ENCODE data around the gene SRD5A3.
"Not testable (repeated sequence)": the region's sequence is repeated elsewhere in the genome, so short reads cannot be mapped to it uniquely, and the experiment has no call there.

SRD5A3 gene

GRCh38 chr4:55340266-55340665 is 5.8 kb upstream of the SRD5A3 start:
- H3K4me3 ChIP-seq (ENCODE audit: low read length), result no peak overlapping the region
- no peak for DNase-seq (ENCODE audit: low read depth, low spot score)

DNA sequence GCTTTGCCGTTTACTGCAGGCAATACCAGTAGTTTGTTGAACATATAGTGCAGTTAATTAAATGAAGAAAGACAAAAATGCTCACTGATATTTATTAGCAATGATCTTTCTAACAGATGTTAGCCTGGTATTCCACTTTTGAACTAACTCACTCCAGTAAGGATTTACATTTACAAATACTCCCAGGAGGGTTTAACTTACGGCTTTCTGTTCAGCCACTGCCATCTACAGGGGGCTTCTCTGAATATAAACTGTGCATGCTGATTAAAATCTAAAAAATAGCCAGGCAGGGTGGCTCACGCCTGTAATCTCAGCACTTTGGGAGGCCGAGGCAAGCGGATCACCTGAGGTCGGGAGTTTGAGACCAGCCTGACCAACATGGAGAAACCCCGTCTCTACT is 2.2 kb upstream of the SRD5A3 start:
- H3K4me3 ChIP-seq (ENCODE audit: low read length), result no peak overlapping the region
- DNase-seq (ENCODE audit: low read depth, low spot score), result no peak

GRCh38 chr4:55345054-55345453 is 988 bp upstream of the SRD5A3 start:
- no peak overlapping the region for H3K4me3 ChIP-seq (ENCODE audit: low read length)
- DNase-seq (ENCODE audit: low read depth, low spot score), result no peak

- peak overlapping the region; percentile 85 for H3K4me3 ChIP-seq (ENCODE audit: low read length)
- DNase-seq (ENCODE audit: low read depth, low spot score), result no peak
These were observed 811 bp downstream of the SRD5A3 start for GRCh38 chr4:55346851-55347255.

DNA sequence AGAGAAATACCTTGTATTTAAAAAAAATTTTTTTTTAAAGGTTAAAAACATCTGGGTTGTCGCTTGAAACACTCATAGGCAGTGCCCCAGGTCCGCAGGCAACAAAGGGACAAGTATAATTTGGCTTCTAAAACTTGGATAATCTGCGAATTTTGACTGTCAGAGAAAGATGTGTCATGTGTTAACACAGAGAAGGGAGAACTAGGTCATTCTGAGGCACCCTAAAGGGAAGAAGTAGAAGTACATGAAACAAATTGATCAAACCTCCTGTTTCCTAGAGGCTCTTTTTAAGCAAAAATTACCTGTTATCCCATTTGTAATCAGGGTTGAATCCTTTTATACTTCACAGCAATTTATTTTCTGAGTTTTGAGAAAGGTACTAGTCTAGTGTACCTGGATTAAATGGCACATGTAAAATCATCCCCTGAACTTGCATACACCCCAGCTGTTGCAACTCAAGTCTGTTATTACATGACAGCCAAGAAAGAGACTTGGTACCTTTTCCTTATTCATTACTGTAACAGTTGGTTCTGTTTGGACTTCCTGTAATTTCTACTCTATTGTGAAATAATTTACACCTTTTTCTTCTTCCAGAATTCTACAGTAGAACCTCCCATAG is 1.7 kb downstream of the SRD5A3 start:
- peak overlapping the region; percentile 85 for H3K4me3 ChIP-seq (ENCODE audit: low read length)
- DNase-seq (ENCODE audit: low read depth, low spot score), result peak; percentile 38

- no peak overlapping the region for H3K4me3 ChIP-seq (ENCODE audit: low read length)
- DNase-seq (ENCODE audit: low read depth, low spot score), result no peak
These were observed 2.4 kb downstream of the SRD5A3 start for GRCh38 chr4:55348466-55348865.

- not testable (repeated sequence) for H3K4me3 ChIP-seq (ENCODE audit: low read length); DNase-seq (ENCODE audit: low read depth, low spot score)
These were observed 4.8 kb downstream of the SRD5A3 start for GRCh38 chr4:55350870-55351269.

DNA sequence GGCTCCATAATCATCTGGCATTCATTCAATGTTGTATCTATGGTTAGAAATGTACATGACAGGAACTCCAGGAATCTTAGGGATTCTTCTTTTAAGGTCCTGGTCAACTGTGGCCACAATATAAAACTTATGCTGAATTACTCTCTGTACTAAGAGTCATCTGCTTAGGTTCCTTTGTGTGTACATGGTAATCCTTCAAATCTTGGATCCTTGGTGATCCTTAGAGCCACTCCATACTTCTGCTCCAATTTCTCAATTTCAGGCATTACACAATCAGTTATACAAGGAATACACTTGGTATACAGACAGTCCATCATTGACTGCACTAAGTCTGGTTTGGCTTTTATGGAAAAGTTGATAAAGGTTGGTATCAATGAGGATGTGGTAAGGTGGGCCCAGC is 5.8 kb downstream of the SRD5A3 start:
- no peak for DNase-seq (ENCODE audit: low read depth, low spot score)
- no peak overlapping the region for H3K4me3 ChIP-seq (ENCODE audit: low read length)

DNA sequence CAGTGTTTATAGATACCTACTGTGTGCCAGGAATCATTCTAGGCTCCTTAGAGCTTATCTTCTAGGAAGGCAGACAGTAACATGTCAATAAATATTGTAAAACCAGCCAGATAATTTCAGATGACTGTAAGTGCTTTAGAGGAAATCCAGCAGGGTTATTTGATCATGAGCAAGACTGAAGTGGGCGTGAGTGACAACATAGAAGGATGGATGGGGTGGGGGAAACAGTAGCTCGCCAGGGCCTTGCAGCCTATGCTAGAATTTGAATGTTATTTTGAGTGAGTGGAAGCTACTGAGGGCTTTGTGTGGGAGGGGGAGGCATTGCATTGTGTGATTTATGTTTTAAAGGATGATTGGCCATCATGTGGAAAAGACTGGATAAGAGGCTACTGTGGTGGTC is 6.7 kb downstream of the SRD5A3 start:
- DNase-seq (ENCODE audit: low read depth, low spot score), result no peak
- no peak overlapping the region for H3K4me3 ChIP-seq (ENCODE audit: low read length)

DNA sequence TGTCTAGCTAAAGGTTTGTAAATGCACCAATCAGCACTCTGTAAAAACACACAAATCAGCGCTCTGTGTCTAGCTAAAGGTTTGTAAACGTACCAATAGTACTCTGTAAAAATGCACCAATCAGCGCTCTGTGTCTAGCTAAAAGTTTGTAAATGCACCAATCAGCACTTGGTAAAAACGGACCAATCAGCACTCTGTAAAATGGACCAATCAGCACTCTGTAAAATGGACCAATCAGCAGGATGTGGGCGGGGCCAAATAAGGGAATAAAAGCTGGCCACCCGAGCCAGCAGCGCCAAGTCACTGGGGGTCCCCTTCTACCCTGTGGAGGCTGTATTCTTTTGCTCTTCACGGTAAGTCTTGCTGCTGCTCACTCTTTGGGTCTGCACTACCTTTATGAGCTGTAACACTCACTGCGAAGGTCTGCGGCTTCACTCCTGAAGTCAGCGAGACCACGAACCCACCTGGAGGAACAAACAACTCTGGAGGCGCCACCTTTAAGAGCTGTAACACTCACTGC is 7.2 kb downstream of the SRD5A3 start:
- not testable (repeated sequence) for DNase-seq (ENCODE audit: low read depth, low spot score); H3K4me3 ChIP-seq (ENCODE audit: low read length)

DNA sequence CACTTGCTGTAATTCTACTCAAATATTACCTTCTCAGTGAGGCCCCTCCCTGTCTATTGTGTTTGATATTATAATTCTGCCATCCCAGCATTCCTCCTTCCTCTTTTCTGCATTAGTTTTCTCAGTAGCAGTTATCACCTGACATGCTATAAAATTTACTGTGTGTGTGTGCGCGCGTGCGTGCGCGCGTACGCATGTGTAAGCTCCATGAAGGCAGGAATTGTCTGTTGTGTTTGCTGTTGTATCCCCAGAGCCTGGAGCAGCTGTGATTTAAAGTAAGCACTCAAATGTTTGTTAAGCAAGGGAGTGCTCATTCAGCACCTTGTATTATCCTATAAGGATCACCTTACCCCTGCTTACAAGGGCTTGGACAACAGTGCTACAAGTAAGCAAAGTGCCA is 8.6 kb downstream of the SRD5A3 start:
- no peak for DNase-seq (ENCODE audit: low read depth, low spot score)

DNA sequence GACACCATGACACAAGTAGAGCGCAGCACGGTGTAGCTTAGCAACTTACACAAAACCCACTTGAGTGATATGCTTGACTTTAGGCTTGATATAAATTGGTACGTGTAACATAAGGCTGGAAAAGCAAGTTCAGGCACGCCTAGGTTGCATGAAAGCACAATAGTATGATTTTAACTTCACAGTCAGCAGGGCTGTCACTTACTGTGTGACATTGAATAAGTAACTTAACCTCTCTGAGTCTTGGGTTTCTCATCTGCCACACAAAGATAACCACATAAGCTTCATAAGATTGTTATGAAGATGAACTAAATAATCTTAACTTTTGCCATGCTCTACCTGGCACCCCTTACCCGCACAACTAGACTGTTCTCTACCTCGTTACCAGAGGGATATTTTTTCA is 9.5 kb downstream of the SRD5A3 start:
- no peak for DNase-seq (ENCODE audit: low read depth, low spot score)

More for the DNA sequence above, 8.6 kb downstream of the SRD5A3 start:
- no peak overlapping the region for H3K4me3 ChIP-seq (ENCODE audit: low read length)

DNA sequence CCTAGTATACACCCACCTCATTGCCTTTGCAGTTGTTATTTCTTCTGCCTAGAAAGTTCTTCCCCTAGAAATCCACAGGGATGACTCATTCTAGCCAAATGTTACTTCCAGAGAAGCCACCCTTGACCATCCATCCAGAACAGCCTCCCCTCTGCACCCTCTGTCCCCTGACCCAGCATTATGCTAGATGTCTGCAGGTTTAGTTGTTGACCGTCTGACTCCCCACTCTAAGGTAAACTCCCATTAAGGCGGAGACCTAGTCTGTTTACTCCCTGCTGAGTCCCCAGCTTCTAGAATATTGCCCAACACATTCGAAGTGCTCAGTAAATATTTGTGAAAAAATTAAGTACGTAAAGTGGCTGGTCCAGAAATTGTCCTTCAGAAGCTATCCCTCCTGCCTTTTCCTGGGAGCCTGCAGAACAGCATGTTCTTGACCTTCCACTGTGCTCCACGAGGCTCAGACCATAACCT is 11.0 kb downstream of the SRD5A3 start:
- H3K4me3 ChIP-seq (ENCODE audit: low read length), result no peak overlapping the region
- DNase-seq (ENCODE audit: low read depth, low spot score), result no peak

More for the DNA sequence above, 9.5 kb downstream of the SRD5A3 start:
- no peak overlapping the region for H3K4me3 ChIP-seq (ENCODE audit: low read length)

GRCh38 chr4:55358246-55358645 is 12.2 kb downstream of the SRD5A3 start:
- no peak overlapping the region for H3K4me3 ChIP-seq (ENCODE audit: low read length)
- DNase-seq (ENCODE audit: low read depth, low spot score), result no peak

DNA sequence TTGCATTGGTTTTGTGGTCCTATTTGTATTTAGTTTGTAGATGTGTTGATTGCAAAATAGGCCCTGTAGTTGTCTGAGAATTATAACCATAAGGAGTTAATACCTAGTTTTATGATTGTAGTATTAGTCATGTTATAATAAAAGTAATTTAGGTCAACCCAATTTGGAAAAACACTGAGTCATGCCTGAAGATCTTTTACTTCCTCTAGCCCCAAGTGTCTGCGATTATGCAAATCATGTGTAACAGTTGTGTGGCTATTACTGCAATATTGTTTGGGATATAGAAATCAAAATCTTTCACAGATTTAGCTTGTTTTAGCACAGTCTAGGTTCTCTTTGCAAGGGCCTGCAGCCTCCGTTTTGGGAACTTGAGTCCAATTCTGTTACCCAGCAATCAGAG is 12.6 kb downstream of the SRD5A3 start:
- no peak for DNase-seq (ENCODE audit: low read depth, low spot score)
- H3K4me3 ChIP-seq (ENCODE audit: low read length), result no peak overlapping the region

DNA sequence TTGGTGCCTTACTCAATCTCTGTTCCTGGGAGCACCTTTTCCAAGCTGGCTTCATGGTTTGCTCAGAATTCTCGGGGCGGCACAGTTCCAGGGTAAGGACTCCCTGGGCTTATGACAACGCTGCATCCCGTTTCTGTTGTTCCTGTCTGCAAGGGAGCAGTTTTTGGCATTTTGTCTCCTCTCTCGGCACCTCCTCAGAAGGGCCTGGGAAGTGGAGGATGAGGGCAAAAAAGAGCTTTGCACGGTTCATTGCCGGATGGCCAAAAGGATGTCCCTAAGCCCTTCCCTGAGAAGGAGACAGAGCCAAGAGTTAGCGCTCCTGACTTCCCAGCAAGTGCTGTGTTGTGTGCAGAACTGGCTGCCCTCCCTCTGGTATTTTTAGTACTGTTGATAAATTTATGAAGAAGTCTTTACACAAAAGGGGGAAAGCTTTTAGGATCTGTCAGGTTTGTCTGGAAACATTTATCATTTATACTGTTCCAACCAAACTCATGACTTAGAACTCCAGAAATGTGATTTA is 13.4 kb downstream of the SRD5A3 start:
- no peak overlapping the region for H3K4me3 ChIP-seq (ENCODE audit: low read length)

GRCh38 chr4:55362938-55363337 is 16.9 kb downstream of the SRD5A3 start:
- not testable (repeated sequence) for H3K4me3 ChIP-seq (ENCODE audit: low read length); DNase-seq (ENCODE audit: low read depth, low spot score)

More for the DNA sequence above, 13.4 kb downstream of the SRD5A3 start:
- DNase-seq (ENCODE audit: low read depth, low spot score), result no peak

GRCh38 chr4:55363691-55364351 is 17.8 kb downstream of the SRD5A3 start:
- no peak overlapping the region for H3K4me3 ChIP-seq (ENCODE audit: low read length)
- no peak for DNase-seq (ENCODE audit: low read depth, low spot score)

- DNase-seq (ENCODE audit: low read depth, low spot score), result no peak
- H3K4me3 ChIP-seq (ENCODE audit: low read length), result no peak overlapping the region
These were observed 18.8 kb downstream of the SRD5A3 start for GRCh38 chr4:55364691-55365344.

DNA sequence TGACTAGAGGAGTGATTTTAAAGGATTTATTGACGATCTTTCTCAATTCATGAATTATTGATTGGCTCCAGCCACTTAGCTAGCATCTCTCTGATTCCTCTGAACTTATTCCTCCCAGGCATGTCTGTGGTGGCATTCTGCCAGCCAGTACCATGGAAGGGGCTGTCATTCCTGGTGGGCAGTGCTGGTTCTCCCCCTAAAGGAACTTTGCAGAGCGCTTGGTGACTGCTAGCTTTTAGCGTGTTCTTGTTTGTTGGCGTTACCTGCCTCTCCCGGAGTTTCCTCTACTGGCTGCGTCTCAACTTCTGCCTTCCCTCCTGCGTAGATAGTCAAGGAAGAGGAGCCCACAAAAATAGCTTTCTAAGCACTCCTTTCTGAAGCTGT is 19.3 kb downstream of the SRD5A3 start:
- DNase-seq (ENCODE audit: low read depth, low spot score), result no peak
- H3K4me3 ChIP-seq (ENCODE audit: low read length), result no peak overlapping the region
